Neutrophil (primary cell): Measurements from ENCODE around the gene FAF1.
A peak's percentile ranks its signal among the peaks of the same experiment; 100 is the strongest.

Experiments
- H3K27ac ChIP-seq: fragments of 200-600 bp; sonication (generic); 2 replicates; pipeline ENCODE4 v1.5.1; 2016; ENCODE audit warnings: mild to moderate bottlenecking, moderate library complexity
- H3K27me3 ChIP-seq: fragments of 200-600 bp; sonication (generic); 2 replicates; pipeline ENCODE4 v1.6.0; 2016; ENCODE audit warnings: mild to moderate bottlenecking
- H3K36me3 ChIP-seq: fragments of 200-600 bp; sonication (generic); 2 replicates; pipeline ENCODE4 v1.5.1; 2017
- H3K4me1 ChIP-seq, 2 experiments: fragments of 200-600 bp in 1 of 2; sonication (generic) in 1 of 2; 1 replicate in 1 of 2; 2 replicates in 1 of 2; pipeline versions ENCODE4 v1.5.1 to v1.6.1; 2013 to 2016; ENCODE audit warnings: low read depth in 1 of 2, low read length in 1 of 2, mild to moderate bottlenecking in 1 of 2, moderate library complexity in 1 of 2; ENCODE audit not compliant: control insufficient read depth in 1 of 2, insufficient read depth in 1 of 2
- H3K4me3 ChIP-seq, 2 experiments: fragments of 200-600 bp in 1 of 2; sonication (generic) in 1 of 2; 1 replicate in 1 of 2; 2 replicates in 1 of 2; pipeline ENCODE4 v1.5.1; 2013 to 2016; ENCODE audit warnings: low read depth in 1 of 2, low read length in 1 of 2, mild to moderate bottlenecking in 1 of 2, moderate library complexity in 1 of 2
- H3K9me3 ChIP-seq: fragments of 200-600 bp; sonication (generic); 2 replicates; pipeline ENCODE4 v1.5.1; 2016
- TF ChIP-seq, protein P1 (sequence below): fragments of 200-600 bp; sonication (generic); IDR thresholded peaks from 2 replicates; pipeline ENCODE4 v1.5.1; 2016; ENCODE audit warnings: antibody characterized with exemption

Gene FAF1

DNA sequence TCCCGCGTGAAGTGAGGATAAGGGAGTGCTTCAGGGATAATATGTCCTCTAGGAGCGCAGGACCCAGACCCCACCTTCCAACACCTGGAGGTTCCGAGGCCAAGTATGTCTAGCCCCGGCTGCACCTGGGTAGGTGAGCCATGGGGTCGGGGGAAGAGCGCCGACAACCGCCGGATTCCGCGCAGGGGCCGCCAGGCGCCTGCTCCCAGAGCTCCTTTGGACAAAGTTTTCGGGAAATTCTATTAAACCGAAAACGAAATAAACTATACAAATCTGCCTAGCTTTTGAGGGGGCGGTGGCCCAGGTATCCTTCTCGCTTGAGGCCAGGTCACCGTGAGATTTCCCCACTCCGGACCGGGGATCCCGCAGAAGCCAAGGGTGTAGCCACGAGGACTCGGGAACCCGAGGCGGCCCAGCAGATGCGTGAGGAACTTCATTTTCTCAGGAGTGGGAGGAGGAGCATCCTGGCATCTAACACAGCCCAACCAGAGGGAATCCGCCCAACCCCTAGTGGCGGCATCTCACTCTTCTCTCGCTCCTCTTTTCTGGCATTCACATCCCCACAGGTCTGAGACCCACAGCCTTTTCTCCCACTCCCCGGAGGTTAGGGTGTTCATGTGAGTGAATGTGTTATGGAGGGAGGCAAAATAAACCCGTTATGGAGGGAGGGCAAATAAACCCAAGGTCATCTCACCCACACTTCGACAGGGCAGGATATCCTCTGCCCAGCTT, 534.5 kb downstream of the FAF1 start:
- peaks cover 28 to 29% of the 10 kb centered on the region in 2 experiments for H3K4me1 ChIP-seq
- TF ChIP-seq, protein P1, sequence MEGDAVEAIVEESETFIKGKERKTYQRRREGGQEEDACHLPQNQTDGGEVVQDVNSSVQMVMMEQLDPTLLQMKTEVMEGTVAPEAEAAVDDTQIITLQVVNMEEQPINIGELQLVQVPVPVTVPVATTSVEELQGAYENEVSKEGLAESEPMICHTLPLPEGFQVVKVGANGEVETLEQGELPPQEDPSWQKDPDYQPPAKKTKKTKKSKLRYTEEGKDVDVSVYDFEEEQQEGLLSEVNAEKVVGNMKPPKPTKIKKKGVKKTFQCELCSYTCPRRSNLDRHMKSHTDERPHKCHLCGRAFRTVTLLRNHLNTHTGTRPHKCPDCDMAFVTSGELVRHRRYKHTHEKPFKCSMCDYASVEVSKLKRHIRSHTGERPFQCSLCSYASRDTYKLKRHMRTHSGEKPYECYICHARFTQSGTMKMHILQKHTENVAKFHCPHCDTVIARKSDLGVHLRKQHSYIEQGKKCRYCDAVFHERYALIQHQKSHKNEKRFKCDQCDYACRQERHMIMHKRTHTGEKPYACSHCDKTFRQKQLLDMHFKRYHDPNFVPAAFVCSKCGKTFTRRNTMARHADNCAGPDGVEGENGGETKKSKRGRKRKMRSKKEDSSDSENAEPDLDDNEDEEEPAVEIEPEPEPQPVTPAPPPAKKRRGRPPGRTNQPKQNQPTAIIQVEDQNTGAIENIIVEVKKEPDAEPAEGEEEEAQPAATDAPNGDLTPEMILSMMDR, result no peak
- no peaks in the 10 kb centered on the region for H3K36me3 ChIP-seq
- H3K27me3 ChIP-seq, result peaks cover 100% of the 10 kb centered on the region
- no peak overlapping the region for H3K27ac ChIP-seq
- H3K9me3 ChIP-seq, result no peaks in the 10 kb centered on the region
- H3K4me3 ChIP-seq, result no peak overlapping the region

DNA sequence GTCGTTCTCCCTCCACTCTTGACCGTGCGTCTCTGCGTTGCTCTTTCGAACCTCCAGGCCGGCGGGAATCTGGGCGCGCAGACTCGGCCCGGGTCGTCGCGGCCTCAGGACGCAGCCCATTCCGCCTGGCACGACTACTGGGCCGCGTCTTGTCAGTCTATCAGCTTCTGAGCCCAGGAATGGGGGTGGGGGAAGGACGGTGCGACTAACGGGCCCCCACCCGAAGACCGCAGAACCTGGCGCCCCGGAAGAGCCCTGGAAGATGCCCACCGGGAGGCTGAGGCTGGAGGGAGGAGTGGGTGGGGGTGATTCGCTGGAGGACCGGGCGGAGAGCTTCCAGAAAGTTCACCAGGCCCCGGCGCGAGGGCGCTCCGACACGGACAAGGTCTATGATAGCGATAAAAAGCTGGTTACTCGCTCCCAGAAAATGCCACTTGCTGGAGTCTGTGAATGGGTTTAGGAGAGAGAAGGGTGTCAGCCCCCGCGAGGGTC, 535.1 kb downstream of the FAF1 start:
- H3K36me3 ChIP-seq, result no peaks in the 10 kb centered on the region
- H3K4me1 ChIP-seq, result peaks cover 28 to 29% of the 10 kb centered on the region in 2 experiments
- H3K27ac ChIP-seq, result no peak overlapping the region
- peaks cover 100% of the 10 kb centered on the region for H3K27me3 ChIP-seq
- TF ChIP-seq, protein P1, result no peak
- peak overlapping the region in 1 of 2 experiments; percentile 53 for H3K4me3 ChIP-seq
- H3K9me3 ChIP-seq, result no peaks in the 10 kb centered on the region

DNA sequence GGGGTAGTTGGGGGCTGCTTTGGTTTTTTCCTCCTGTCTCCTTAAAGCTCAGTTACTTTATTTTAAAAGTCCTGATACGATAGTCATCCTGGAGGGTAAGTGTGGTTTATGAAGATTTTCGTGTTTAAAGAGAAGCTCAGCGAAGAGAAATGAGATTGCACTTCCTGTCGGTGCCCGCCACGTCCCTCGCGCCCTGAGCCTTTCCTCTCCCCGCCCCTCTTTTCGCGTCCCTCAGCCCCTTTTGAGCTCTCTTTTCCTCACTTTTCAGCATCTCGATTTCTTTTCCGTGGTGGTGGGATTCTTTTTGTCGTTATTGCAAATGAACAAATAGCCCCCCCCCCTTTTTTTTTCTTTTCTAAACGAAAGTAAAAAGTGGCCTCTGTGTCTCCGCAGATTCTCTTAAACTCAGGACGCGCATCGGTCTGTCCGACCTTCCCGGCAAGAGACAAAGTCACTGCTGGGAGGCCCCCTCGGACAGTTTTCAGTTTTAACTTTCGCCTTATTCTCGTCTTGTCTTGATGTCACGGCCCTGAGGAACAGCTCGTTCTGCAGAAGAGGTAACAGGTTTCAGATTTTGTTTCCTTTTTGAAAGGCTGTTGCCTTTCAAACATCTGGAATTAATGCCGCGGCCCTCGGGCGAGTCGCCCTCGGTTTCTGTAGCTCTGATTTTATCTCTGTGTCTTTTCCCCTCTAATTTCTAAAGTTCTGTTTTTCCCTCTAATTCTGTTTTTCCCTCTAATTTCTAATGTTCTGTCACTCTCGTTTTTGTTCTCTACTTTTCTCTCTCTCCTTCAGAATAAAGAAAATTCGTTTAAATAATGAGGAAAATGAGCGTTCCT, 535.8 kb downstream of the FAF1 start:
- Histone ChIP-seq H3K27me3 (peaks cover 100% of the 10 kb centered on the region), H3K27ac (no peak overlapping the region), H3K4me3 (peak overlapping the region; percentile 52 to 53), H3K36me3 (no peaks in the 10 kb centered on the region), H3K4me1 (peaks cover 30% of the 10 kb centered on the region in 2 experiments), H3K9me3 (no peaks in the 10 kb centered on the region)
- TF ChIP-seq, protein P1, result no peak

DNA sequence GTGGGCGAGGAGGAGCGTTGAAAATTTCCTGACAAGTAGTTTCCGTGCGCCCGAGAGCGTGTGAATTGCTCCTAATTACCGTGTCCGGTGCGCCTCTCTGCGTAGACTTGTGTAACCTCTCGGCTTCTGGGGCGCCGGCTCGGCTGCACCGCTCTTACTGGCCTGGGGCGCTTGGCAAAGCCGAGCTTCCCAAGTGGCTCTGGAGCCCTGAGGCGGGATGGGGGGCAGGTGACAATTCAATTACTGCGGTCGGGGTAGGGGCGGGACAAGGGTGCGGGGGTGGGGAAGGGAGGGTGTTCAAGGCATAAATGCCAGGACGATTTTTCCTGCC, 536.4 kb downstream of the FAF1 start:
- Histone ChIP-seq H3K4me1 (peaks cover 31 to 32% of the 10 kb centered on the region in 2 experiments), H3K36me3 (no peaks in the 10 kb centered on the region), H3K27me3 (peaks cover 100% of the 10 kb centered on the region), H3K9me3 (no peaks in the 10 kb centered on the region), H3K4me3 (peak overlapping the region; percentile 52 to 53), H3K27ac (no peak overlapping the region)
- TF ChIP-seq, protein P1, result no peak

DNA sequence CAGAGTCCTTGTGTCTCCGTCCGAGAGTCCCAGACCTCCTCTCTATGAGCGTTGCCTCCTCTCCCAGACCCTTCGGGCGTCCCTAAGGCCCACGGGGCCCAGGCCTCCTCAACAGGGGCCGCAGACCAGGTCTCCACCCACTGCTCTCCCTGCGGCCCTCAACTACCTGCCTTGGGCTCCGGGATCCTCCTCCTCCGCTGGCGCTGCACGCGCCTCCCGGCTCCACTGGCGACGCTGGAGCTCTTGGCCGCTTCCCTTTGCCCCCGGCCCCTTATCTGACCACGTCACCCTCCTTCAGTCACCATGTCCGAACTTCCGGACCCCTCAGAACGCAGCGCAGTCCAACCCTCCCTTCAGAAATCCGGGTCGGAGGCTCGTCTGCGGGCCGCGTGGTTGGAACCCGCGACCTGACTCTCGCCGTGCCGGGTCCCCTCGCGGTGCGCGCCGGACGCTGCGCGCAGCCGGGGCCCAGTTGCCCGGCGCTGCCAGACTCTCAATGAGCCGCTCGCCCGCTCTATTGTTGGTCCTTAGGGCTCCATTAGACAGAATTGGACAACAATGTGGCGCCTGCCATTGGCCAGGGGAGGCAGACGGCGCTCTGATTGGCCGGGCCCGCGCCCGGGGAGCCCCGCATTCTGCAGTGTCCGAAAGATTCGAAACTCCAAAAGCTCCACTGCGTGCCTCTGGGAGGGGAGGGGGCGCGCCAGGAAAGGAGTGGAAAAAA, 537.0 kb downstream of the FAF1 start, which contains the start of gene DMRTA2:
TSS of gene DMRTA2 (minus strand) at position 498 of the 724 bp plus-strand sequence. CDS start 1,907 bp downstream, outside the sequence.
- H3K4me1 ChIP-seq, result peaks cover 31 to 32% of the 10 kb centered on the region in 2 experiments
- H3K4me3 ChIP-seq, result peak within 1 kb of the TSS; percentile 52 to 53
- H3K9me3 ChIP-seq, result no peaks in the 10 kb centered on the region
- TF ChIP-seq, protein P1, result no peak
- H3K27ac ChIP-seq, result no peak within 1 kb of the TSS
- H3K27me3 ChIP-seq, result peaks cover 100% of the 10 kb centered on the region
- no peaks in the 10 kb centered on the region for H3K36me3 ChIP-seq
